Stimulated activated CD8-positive, alpha-beta memory T cell treated with anti-CD3 and anti-CD28 coated beads, Interleukin-7, amount 100 ng/mL, for 24 hours (primary cell): Measurements from ENCODE around the gene LRRC74B.
"Not testable (repeated sequence)": the region's sequence is repeated elsewhere in the genome, so short reads cannot be mapped to it uniquely, and the experiment has no call there.

Experiments used
- DNase-seq: peaks from one replicate; pipeline ENCODE4 v3.0.0-alpha.2; 2020; ENCODE audit warnings: low read depth

Gene LRRC74B

DNA sequence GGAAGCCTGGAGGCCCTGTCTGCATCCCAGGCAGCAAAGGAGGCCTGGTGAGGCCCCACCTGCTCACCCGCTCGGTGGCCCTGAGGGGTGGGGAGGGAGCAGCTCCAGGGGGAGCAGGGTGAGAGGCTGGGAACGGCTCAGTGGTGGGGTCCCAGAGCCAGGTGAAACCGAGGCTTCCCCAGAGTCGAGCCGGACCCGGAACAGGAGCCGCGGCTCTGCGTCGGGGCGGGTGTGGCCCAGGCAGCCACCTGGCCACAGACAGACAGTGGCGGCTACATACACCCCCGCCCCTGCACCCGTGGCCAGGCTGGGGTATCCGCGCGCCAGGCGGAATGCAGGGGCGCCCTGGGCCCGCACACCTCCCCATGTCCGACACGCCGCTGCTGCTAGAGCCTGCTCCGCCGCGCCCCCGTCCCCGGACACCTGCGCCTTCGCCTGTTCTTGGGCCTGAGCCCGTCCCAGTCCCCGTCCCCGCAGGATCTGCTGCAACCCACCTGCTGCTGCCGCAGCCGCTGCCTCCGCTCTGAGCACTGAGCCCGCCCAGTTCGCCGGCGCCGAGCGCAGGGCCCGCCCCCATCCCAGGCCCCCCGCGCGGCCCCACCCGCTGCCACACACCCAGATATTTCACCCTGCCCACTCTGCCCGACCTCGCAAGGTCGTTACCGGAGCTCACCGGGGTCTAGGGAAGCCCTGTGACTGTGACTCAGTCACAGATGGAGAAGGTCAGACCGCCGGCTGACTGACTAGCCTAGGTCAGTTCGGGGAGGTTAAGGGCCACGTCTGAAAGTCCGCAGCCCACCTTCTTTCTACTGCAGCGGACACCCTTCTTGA, 13.5 kb upstream of the LRRC74B start, which contains the start of gene SLC7A4:
Gene SLC7A4 (minus strand): TSS at position 525 of the 831 bp plus-strand sequence. CDS start 749 bp downstream, outside the sequence.
- DNase-seq = no peak

DNA sequence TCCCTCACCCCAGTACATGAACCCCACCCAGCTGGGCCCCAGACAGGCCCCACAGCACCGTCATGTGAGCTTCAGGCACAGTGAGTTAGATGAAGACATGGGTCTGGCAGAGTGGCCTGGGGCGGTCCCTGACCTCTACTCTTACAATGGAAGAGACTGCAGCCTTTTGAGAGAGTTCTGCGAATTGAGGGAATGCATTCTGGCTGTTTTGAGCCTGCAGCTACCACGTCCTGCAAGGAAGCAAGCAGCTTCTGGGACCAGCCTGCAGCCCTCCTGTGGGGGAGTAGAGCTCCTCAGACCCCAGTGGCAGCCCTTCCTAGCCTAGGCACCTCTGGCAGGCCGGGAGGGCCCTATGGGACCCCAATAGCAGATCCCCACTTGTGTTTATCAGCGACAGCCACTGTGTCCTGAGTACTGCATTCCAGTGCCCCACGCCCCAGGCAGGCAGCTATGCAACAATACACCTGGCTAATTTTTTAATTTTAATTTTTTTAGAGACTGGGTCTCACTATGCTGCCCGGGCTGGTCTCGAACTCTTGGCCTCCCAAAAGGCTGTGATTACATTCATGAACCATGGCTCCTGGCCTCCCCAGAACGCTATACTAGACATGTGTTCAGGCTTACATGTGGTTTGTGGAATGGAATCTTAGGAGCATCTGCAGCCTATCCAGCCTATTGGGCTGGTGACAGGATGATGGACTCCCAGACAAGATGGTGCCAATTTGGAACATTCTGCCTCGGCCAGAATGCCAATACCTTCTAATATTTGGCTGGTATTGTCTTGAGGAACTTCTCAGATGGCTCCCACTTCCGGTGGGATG, 12.7 kb upstream of the LRRC74B start:
- no peak for DNase-seq

DNA sequence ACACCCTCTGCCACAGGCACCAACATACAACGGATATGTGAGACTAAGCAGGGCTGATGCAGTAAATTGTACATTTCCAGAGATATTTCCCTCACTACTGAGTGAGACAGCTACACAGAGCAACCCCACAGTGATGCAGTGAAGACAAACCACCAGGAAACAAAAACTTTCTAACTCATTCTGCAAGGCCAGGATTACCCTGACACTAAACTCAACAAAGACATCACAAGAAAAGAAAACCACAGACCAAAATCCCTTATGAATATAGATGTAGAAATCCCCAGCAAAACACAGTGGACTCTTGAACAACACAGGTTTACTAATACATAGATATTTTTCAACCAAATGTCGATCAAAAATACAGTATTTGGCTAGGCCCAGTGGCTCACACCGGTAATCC, 11.9 kb upstream of the LRRC74B start:
- no peak for DNase-seq

- no peak for DNase-seq
Measured at GRCh38 chr22:21034989-21035388, 10.8 kb upstream of the LRRC74B start.

DNA sequence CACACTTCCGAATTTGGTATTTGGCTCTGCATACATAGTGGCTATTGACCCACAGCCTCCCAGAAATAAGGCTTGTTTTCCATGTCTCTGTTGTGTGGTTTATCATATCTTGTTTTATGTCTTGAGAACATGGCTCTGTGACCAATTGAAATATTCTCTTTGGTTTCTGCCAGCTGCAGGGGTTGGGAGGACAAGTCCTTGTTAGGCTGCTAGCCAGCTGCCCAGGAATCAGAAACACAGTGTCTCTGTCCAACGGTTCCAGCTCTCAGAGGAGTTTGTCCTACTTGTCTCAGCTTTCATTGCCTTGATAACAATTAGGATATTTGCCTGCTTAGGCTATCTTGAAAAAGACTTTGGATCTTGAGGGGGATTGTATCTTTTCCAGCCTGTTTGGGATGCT, 7.3 kb upstream of the LRRC74B start:
- DNase-seq = no peak

GRCh38 chr22:21039158-21039557, 6.6 kb upstream of the LRRC74B start:
- not testable (repeated sequence) for DNase-seq

DNA sequence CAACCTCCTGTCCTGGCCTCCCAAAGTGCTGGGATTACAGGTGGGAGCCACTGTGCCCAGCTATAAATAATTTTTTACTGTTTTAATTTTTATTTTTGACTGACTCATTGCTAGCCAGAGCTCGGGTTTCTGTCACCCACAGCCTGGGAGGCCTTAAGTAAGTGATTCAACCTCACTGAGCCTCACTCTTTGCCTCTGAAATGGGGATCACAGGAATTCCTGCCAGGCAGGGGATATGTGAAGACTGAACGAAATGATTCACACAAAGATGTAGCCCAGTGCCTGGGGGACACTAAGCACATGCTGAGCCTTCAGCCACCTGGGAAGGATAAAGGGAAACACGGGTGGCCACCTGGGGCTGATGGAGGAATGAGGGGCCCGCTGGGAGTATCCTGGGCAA, 3.8 kb upstream of the LRRC74B start:
- no peak for DNase-seq

- DNase-seq = no peak
Measured at GRCh38 chr22:21042978-21043859, 2.5 kb upstream of the LRRC74B start.

DNA sequence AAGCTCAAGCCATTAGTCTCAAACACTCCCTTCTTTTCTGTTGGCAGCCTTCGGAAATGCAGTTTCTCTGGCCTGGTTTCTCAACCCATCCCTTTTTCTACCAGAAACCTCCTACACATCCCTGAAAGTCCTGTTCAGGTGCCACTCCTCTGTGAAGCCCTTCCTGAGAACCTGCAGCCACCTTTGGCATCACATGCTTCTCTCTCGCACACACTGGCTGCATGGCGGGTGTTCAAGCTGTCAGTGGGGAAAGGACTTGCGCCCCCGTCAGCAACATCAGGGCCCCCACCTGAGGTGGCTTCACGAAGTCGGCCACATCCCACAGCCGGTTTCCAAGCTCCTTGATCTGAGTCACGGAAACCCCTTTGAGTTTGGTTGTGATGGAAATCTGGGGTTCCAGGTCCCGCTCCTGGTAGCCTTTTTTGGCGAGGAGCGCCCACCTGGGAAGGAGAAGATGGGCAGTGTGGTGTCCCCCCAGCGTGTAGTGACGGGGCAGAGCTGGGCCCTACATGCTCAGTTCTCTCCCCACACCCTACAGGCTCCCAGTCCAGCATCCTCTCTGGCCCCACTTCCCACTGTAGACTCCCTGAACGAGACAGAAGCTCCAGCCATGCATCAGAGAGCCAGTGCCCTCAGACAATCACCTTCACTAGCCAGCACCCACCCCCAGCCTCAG, 1.7 kb upstream of the LRRC74B start:
- DNase-seq = no peak

GRCh38 chr22:21044931-21045584, 688 bp upstream of the LRRC74B start:
- no peak for DNase-seq

DNA sequence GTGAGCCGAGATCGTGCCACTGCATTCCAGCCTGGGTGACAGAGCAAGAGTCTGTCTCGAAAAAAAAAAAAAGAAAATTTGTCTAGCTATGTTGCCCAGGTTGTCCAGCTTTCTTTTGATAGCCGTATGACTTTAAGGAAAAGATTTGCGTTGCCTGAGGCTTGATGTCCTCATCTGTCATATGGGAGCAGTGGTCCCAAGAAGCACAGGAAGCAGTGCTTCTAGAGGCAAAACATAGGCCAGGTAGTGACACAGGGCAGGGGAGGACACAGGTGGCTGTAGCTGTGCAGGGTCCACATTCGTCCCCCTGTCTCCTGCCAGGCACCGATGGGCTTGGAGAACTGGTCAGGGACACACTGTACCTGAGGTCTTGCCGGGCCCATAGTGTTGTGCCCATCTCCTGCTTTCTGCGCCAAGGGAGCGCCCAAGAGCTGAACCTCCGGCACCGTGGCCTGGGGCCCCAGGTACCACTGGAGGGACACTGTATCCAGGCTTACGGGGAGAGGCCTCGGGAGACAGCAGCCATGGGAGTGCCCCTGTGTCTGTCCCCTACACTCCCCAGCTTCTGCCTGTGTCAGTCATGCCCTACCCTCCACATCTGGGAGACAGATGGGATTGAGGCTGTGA, 1.4 kb downstream of the LRRC74B start:
- no peak for DNase-seq

GRCh38 chr22:21047730-21048129, 2.0 kb downstream of the LRRC74B start:
- DNase-seq = no peak

DNA sequence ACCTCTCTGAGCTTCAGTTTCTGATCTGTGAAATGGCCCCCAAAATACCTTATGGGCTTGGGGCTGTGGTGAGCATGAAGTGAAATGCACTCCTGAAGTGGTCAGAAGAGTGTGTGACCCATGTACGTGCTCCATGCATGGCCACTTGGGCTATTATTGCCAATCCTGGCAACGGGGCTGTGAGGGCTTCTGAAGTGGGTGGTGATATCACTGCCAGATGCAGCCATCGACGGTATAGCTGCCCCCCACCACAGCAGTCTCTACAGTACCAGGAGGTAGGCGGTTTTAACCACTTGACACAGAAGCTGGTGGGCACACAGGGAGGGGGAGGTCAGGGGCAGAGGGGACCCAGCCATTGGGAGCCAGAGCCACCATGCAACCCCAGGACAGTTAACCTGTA, 2.7 kb downstream of the LRRC74B start:
- DNase-seq = not testable (repeated sequence)

- not testable (repeated sequence) for DNase-seq
Measured at GRCh38 chr22:21048965-21049364, 3.2 kb downstream of the LRRC74B start.

GRCh38 chr22:21051145-21051830, 5.5 kb downstream of the LRRC74B start:
- no peak for DNase-seq

DNA sequence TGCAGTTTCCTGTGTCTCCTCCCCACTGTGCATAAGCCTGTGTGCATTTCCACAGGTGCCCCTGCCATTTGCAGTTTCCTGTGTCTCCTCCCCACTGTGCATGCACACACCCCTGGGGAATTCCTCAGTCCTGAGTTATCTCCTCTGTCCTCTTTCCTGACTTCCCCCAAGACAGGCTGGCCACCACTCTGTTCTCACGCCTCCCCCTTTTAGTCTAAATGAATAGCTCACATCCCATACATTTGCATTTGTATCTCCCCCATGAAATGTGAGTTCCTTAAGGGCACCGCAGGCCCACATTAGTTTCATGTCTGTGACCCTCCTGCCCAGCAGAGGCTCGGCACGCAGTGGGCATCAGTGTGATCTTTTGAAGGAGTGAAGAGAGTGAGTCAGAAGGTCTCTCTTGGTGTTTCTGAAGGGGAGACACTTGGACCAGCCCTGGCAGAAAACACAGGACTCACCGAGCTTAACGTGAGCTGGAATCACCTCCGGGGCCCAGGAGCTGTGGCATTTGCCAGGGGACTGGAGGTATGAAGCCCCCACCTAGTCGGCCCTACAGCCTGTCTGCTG, 6.2 kb downstream of the LRRC74B start:
- DNase-seq = no peak

- no peak for DNase-seq
Measured at GRCh38 chr22:21052715-21053459, 7.1 kb downstream of the LRRC74B start.

DNA sequence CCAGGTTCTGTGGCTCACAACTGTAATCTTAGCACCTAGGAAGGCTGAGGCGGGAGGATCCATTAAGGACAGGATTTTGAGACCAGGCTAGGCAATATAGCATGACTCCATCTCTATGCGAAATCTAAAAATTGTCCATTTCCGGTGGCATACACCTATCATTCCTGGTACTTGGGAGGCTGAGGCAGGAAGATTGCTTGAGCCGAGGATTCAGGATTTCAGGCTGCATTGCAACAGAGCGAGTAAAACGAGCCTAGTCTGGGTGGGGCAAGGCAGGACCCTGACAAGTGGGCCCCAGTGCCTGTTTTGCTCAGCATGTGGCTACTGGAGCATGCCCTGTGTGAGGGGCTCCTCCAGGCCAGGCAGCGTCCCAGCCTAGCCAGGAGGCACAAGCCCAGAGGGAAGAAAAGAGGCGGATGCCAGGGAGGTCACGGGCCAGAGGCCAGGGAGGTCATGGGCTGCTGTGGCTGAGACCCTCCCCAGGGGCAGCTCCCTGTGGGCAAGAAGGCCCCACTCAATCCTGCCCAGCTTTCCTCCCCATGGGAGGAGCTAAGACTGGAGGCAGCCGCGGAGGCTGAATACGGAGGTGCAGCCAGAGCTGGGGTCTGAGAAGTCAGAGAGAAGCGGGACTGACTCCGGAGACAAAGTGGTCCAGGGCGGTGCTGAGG, 8.4 kb downstream of the LRRC74B start:
- DNase-seq = no peak
